HCT116 (cell line): ENCODE results near the gene CCDC91. TPM values are rescaled to one million over a fixed set of nuclear protein-coding genes. Genes with fewer than 3 reads are reported as not detected.

ENCODE experiments used
- ATAC-seq: fragments of 200-7000 bp; cut with Tn5 transposase; 2 replicates; pipeline ENCODE4 v1.9.1; 2020; ENCODE audit warnings: mild to moderate bottlenecking, moderate library complexity
- BruUV-seq: library from RNA; stranded (reverse); fragments of 400-500 nt; replicated peaks from 2 replicates; lab custom pipeline; 2021; lab: Mats Ljungman, UMichigan
- CTCF ChIA-PET: fragments of 300-600 bp; sonication (Branson Sonifier 250); formaldehyde crosslinking; loops from one replicate; lab custom pipeline; 2021; ENCODE audit warnings: antibody characterized with exemption; lab: Charles Lee
- POLR2A ChIA-PET: fragments of 300-600, 350-600 bp; sonication (Branson Sonifier 250); formaldehyde crosslinking; loops from one replicate; lab custom pipeline; 2021; ENCODE audit warnings: antibody characterized with exemption; lab: Charles Lee
- RAD21 ChIA-PET, 2 experiments: fragments of 300-600 bp; sonication (Branson Sonifier 250); formaldehyde crosslinking; loops; one replicate each; lab custom pipeline; 2023; ENCODE audit warnings: low total read pairs in 2 of 2; ENCODE audit not compliant: uncharacterized antibody in 2 of 2, unreplicated experiment in 2 of 2, low non-redundant PET in 1 of 2; lab: Charles Lee
- DNase-seq: peaks from one replicate; pipeline ENCODE4 v3.0.0-alpha.2; 2010; ENCODE audit warnings: low read depth, low spot score
- H2AFZ ChIP-seq: fragments of 200-600 bp; shearing (Covaris generic), sonication (generic); 2 replicates; pipeline ENCODE4 v1.6.1; 2017; ENCODE audit warnings: low read depth, mixed run types, mixed read lengths, antibody characterized with exemption, low read length; ENCODE audit not compliant: poor library complexity, severe bottlenecking
- H3K27ac ChIP-seq: 2 replicates; pipeline ENCODE4 v1.5.1; 2012; ENCODE audit warnings: low read depth, low read length
- H3K27me3 ChIP-seq: fragments of 200-600 bp; sonication (generic); 2 replicates; pipeline ENCODE4 v1.6.1; 2016; ENCODE audit warnings: mixed run types, low read length, mixed read lengths; ENCODE audit not compliant: insufficient read depth
- H3K36me3 ChIP-seq, 2 experiments: fragments of 200-500 bp in 1 of 2; fragments of 200-600 bp in 1 of 2; sonication (Bioruptor generic) in 1 of 2; sonication (generic) in 1 of 2; 2 replicates each; pipeline versions ENCODE4 v1.5.1 to v1.6.1; 2014 to 2016; ENCODE audit warnings: low read length in 2 of 2, inconsistent platforms in 1 of 2, mixed read lengths in 1 of 2, mixed run types in 1 of 2; ENCODE audit not compliant: insufficient read depth in 2 of 2, control insufficient read depth in 1 of 2
- H3K4me1 ChIP-seq, 2 experiments: fragments of 200-600 bp in 1 of 2; sonication (generic) in 1 of 2; 2 replicates each; pipeline versions ENCODE4 v1.5.1 to v1.6.1; 2012 to 2017; ENCODE audit warnings: low read length in 2 of 2, inconsistent platforms in 1 of 2, mild to moderate bottlenecking in 1 of 2, mixed read lengths in 1 of 2, mixed run types in 1 of 2, moderate library complexity in 1 of 2; ENCODE audit not compliant: insufficient read depth in 2 of 2, control insufficient read depth in 1 of 2
- H3K4me2 ChIP-seq: fragments of 200-600 bp; sonication (generic); 2 replicates; pipeline ENCODE4 v1.6.1; 2017; ENCODE audit warnings: mixed run types, low read length, mixed read lengths
- H3K4me3 ChIP-seq, 2 experiments: fragments of 200-600 bp in 1 of 2; sonication (generic) in 1 of 2; replicated peaks in 1 of 2; 2 replicates each; pipeline ENCODE4 v1.5.1; 2011 to 2016; ENCODE audit warnings: low read length in 2 of 2, control low read depth in 1 of 2, low read depth in 1 of 2, mild to moderate bottlenecking in 1 of 2, mixed read lengths in 1 of 2, mixed run types in 1 of 2
- H3K79me2 ChIP-seq: fragments of 200-600 bp; sonication (generic); 2 replicates; pipeline ENCODE4 v1.6.1; 2017; ENCODE audit warnings: mild to moderate bottlenecking, mixed run types, low read length, moderate library complexity, mixed read lengths; ENCODE audit not compliant: insufficient read depth
- H3K9ac ChIP-seq: fragments of 200-600 bp; sonication (generic); 2 replicates; pipeline ENCODE4 v1.6.1; 2016; ENCODE audit warnings: low read length, mixed read lengths
- H3K9me2 ChIP-seq: fragments of 200-600 bp; sonication (generic), shearing (Covaris generic); 2 replicates; pipeline ENCODE4 v1.6.1; 2017; ENCODE audit warnings: mixed run types, mild to moderate bottlenecking, moderate library complexity; ENCODE audit not compliant: insufficient read depth
- H3K9me3 ChIP-seq, 2 experiments: fragments of 200-500 bp in 1 of 2; fragments of 200-600 bp in 1 of 2; sonication (Bioruptor generic) in 1 of 2; sonication (generic) in 1 of 2; 2 replicates each; pipeline ENCODE4 v1.6.1; 2014 to 2017; ENCODE audit warnings: low read length in 2 of 2, mixed read lengths in 2 of 2, inconsistent platforms in 1 of 2, low read depth in 1 of 2, mild to moderate bottlenecking in 1 of 2, mixed run types in 1 of 2, moderate library complexity in 1 of 2; ENCODE audit not compliant: control insufficient read depth in 1 of 2, insufficient read depth in 1 of 2
- H4K20me1 ChIP-seq: fragments of 200-600 bp; sonication (generic), shearing (Covaris generic); 2 replicates; pipeline ENCODE4 v1.6.1; 2017; ENCODE audit warnings: mixed run types, mild to moderate bottlenecking, moderate library complexity; ENCODE audit not compliant: insufficient read depth
- CTCF ChIP-seq, 3 experiments: fragments of 200-600 bp in 1 of 3; sonication (generic) in 1 of 3; IDR thresholded peaks in 2 of 3; conservative IDR thresholded peaks in 1 of 3; 2 replicates each; pipeline ENCODE4 v1.5.1; 2012 to 2017; ENCODE audit warnings: low read depth in 2 of 3, low read length in 2 of 3, antibody characterized with exemption in 1 of 3, borderline replicate concordance in 1 of 3, control low read depth in 1 of 3, mild to moderate bottlenecking in 1 of 3, mixed read lengths in 1 of 3, mixed run types in 1 of 3, moderate library complexity in 1 of 3; ENCODE audit not compliant: insufficient read depth in 1 of 3
- EZH2 ChIP-seq: fragments of 200-600 bp; sonication (generic); IDR thresholded peaks from 2 replicates; pipeline ENCODE4 v1.6.1; 2017; ENCODE audit warnings: antibody characterized with exemption, mixed run types
- EZH2phosphoT487 ChIP-seq: fragments of 200-600 bp; IDR thresholded peaks from 2 replicates; pipeline ENCODE4 v1.6.1; 2018; ENCODE audit warnings: antibody characterized with exemption, borderline replicate concordance
- POLR2A ChIP-seq: IDR thresholded peaks from 2 replicates; pipeline ENCODE4 v1.7.0; 2011; ENCODE audit warnings: borderline replicate concordance; ENCODE audit not compliant: insufficient read depth, insufficient read length; ENCODE audit errors: extremely low read depth
- REST ChIP-seq: IDR thresholded peaks from 2 replicates; pipeline ENCODE4 v1.6.1; 2012; ENCODE audit warnings: low read depth
- SIN3A ChIP-seq: IDR thresholded peaks from 2 replicates; pipeline ENCODE4 v1.6.1; 2012; ENCODE audit warnings: low read depth
- SP1 ChIP-seq: IDR thresholded peaks from 2 replicates; pipeline ENCODE4 v1.6.1; 2012; ENCODE audit warnings: low read depth
- SRF ChIP-seq: IDR thresholded peaks from 2 replicates; pipeline ENCODE4 v1.6.1; 2012; ENCODE audit warnings: low read depth
- TCF7L2 ChIP-seq: IDR thresholded peaks from 2 replicates; pipeline ENCODE4 v1.7.0; 2011; ENCODE audit warnings: borderline replicate concordance, inconsistent platforms; ENCODE audit not compliant: insufficient read depth, insufficient read length; ENCODE audit errors: extremely low read depth
- ZBTB33 ChIP-seq: IDR thresholded peaks from 2 replicates; pipeline ENCODE4 v1.6.1; 2011; ENCODE audit warnings: mild to moderate bottlenecking, low read length, moderate library complexity; ENCODE audit not compliant: insufficient replicate concordance; ENCODE audit errors: extremely low read depth
- intact Hi-C: fragments of 100-400 bp; cut with micrococcal nuclease; formaldehyde crosslinking; loops from 2 replicates; pipeline ENCODE4 v1.10.0; 2022
- total RNA-seq: library from RNA; stranded (reverse); gene quantifications from one replicate; pipeline ENCODE4 v1.2.1, GENCODE V29; 2021; ENCODE audit not compliant: unreplicated experiment

Gene CCDC91
- total RNA-seq, 1 experiment from 2014 or later, result 18.1 TPM

- ChIA-PET POLR2A (no interaction called here), RAD21 (no interaction called here), CTCF (no interaction called here)
- Histone ChIP-seq H3K27me3 (no peaks in the 10 kb centered on the region), H3K4me1 (no peaks in the 10 kb centered on the region), H3K9ac (no peak overlapping the region), H3K9me3 (peaks cover 0 to 12% of the 10 kb centered on the region in 2 experiments; a peak in 1 of 4 replicates), H3K4me3 (no peak overlapping the region), H3K9me2 (no peaks in the 10 kb centered on the region), H2AFZ (no peak overlapping the region), H3K36me3 (no peaks in the 10 kb centered on the region), H3K79me2 (no peaks in the 10 kb centered on the region), H3K27ac (no peak overlapping the region), H3K4me2 (no peak overlapping the region), H4K20me1 (no peaks in the 10 kb centered on the region)
- no peak for TF ChIP-seq CTCF (IDR thresholded peaks at IDR 0.05 in 2 of 3, conservative IDR thresholded peaks at IDR 0.05 in 1 of 3; ENCODE audit: borderline replicate concordance in 1 of 3, insufficient read depth in 1 of 3, low read depth in 2 of 3, low read length in 2 of 3)
- no peak for TF ChIP-seq POLR2A
- TF ChIP-seq TCF7L2, result no peak
- no peak for TF ChIP-seq SP1
- ATAC-seq, result no peak
- intact Hi-C loops, result no loop called here
- no TSS peak for BruUV-seq
- no peak for DNase-seq
These were observed 21.9 kb downstream of the CCDC91 start for GRCh38 chr12:28212182-28212581.

- Histone ChIP-seq H3K4me2 (no peak overlapping the region), H3K27ac (no peak overlapping the region), H4K20me1 (no peaks in the 10 kb centered on the region), H3K4me1 (no peaks in the 10 kb centered on the region), H2AFZ (no peak overlapping the region), H3K36me3 (no peaks in the 10 kb centered on the region), H3K9me2 (no peaks in the 10 kb centered on the region), H3K9ac (no peak overlapping the region), H3K27me3 (no peaks in the 10 kb centered on the region), H3K79me2 (no peaks in the 10 kb centered on the region), H3K9me3 (0 out of 4 replicates have a peak, but pooled peaks cover 0 to 4% of the 10 kb centered on the region in 2 experiments), H3K4me3 (no peak overlapping the region)
- DNase-seq (no peak), ATAC-seq (no peak)
- intact Hi-C loops, result no loop called here
- POLR2A ChIA-PET, result no interaction called here
- no TSS peak for BruUV-seq
- RAD21 ChIA-PET, result no interaction called here
- CTCF ChIA-PET, result no interaction called here
- TF ChIP-seq SIN3A (no peak), REST (no peak), ZBTB33 (no peak), EZH2 (no peak), EZH2phosphoT487 (no peak), SRF (no peak)
These were observed 24.8 kb downstream of the CCDC91 start for GRCh38 chr12:28215021-28215420.
